Uterus (tissue), 2 donors: Measurements from ENCODE around the gene MZT2B.
"Not testable (repeated sequence)": the region's sequence is repeated elsewhere in the genome, so short reads cannot be mapped to it uniquely, and the experiment has no call there.

Experiments used
- CTCF ChIP-seq, 4 experiments: fragments of 200-600 bp in 2 of 4; fragments of 450-650 bp in 2 of 4; sonication (generic) in 2 of 4; IDR thresholded peaks; one replicate each; pipeline ENCODE4 v1.5.1; 2016 to 2019; ENCODE audit warnings: antibody characterized with exemption in 4 of 4, mild to moderate bottlenecking in 2 of 4, moderate library complexity in 1 of 4
- POLR2A ChIP-seq, 2 donors: fragments of 450-650 bp; IDR thresholded peaks; one replicate each; pipeline ENCODE4 v1.6.1; 2016; ENCODE audit warnings: antibody characterized with exemption in 2 of 2, mild to moderate bottlenecking in 1 of 2, moderate library complexity in 1 of 2

DNA sequence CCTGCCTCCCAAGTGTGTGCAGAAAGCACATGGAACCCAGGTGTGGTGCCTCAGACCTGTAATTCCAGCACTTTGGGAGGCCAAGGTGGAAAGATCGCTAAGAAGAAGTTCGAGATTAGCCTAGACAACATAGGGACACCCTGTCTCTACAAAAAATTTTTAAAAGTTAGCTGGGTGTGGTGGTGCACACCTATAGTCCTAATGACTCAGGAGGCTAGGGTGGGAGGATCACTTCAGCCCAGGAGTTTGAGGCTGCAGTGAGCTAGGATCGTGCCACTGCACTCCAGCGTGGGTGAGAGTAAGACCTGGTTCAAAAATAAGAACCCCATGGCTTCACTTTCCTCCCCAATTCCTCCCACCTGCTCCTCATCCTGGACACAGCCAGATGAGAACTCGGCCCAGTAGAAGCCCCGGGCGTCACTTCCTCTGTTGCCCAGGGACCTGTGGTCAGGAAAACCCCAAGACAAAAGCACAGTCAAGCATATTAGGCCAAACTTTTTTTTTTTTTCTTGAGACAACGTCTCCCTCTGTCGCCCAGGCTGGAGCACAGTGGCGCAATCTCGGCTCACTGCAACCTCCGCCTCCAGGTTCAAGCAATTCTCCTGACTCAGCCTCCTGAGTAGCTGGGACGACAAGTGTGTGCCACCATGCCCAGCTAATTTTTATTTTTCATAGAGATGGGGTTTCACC lies 24.1 kb upstream of the MZT2B start:
- TF ChIP-seq CTCF, POLR2A (IDR thresholded peaks at IDR 0.05): not testable (repeated sequence)
